Germinal center (tissue), 1 donor: Measurements from ENCODE around the gene SPTA1.

ENCODE experiments used
- DNase-seq: peaks from one replicate; pipeline ENCODE4 v3.0.0; 2012; ENCODE audit warnings: mixed read lengths, low spot score

SPTA1 gene

GRCh38 chr1:158570480-158570879 is 116.0 kb downstream of the SPTA1 start, which contains the start of gene OR6P1:
Gene OR6P1, minus strand, starts transcription at chr1:158570580. Its CDS starts 6,976 bp downstream, at chr1:158563604.
- no peak for DNase-seq

- DNase-seq, result peak; percentile 21
These were observed 121.9 kb downstream of the SPTA1 start for GRCh38 chr1:158564608-158565007.

GRCh38 chr1:158563853-158564252 is 122.7 kb downstream of the SPTA1 start:
- peak; percentile 18 for DNase-seq
